ENCODE results near the gene GAS2L1.

- TF ChIP-seq, protein P1, sequence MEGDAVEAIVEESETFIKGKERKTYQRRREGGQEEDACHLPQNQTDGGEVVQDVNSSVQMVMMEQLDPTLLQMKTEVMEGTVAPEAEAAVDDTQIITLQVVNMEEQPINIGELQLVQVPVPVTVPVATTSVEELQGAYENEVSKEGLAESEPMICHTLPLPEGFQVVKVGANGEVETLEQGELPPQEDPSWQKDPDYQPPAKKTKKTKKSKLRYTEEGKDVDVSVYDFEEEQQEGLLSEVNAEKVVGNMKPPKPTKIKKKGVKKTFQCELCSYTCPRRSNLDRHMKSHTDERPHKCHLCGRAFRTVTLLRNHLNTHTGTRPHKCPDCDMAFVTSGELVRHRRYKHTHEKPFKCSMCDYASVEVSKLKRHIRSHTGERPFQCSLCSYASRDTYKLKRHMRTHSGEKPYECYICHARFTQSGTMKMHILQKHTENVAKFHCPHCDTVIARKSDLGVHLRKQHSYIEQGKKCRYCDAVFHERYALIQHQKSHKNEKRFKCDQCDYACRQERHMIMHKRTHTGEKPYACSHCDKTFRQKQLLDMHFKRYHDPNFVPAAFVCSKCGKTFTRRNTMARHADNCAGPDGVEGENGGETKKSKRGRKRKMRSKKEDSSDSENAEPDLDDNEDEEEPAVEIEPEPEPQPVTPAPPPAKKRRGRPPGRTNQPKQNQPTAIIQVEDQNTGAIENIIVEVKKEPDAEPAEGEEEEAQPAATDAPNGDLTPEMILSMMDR (IDR thresholded peaks at IDR 0.05): no peak
- TF ChIP-seq POLR2A (IDR thresholded peaks at IDR 0.05): no peak
Observed at GRCh38 chr22:29319072-29319471, 12.6 kb downstream of the GAS2L1 start.

Data from stomach (tissue), 4 donors.